CD4-positive, CD25-positive, alpha-beta regulatory T cell (primary cell): ENCODE results near the gene CAPN7. TPM values are rescaled to one million over a fixed set of nuclear protein-coding genes. Genes with fewer than 3 reads are reported as not detected.
A peak's percentile ranks its signal among the peaks of the same experiment; 100 is the strongest.

ENCODE experiments used
- ATAC-seq, 2 donors: fragments of 150-1000 bp; cut with Tn5 transposase; one replicate each; pipeline ENCODE4 v1.10.0; 2021; ENCODE audit warnings: low read depth in 2 of 2, moderate number of reproducible peaks in 2 of 2, moderate library complexity in 1 of 2
- DNase-seq, 3 donors: peaks; one replicate each; pipeline versions ENCODE4 v3.0.0 to v3.0.0-alpha.2; 2012 to 2022; ENCODE audit warnings: mixed read lengths in 1 of 3
- H3K27ac ChIP-seq: one replicate; pipeline ENCODE4 v1.7.0; 2013; ENCODE audit warnings: mild to moderate bottlenecking, low read length; ENCODE audit not compliant: insufficient read depth, poor library complexity, severe bottlenecking
- H3K27me3 ChIP-seq: one replicate; pipeline ENCODE4 v1.7.0; 2013; ENCODE audit warnings: low read length; ENCODE audit not compliant: control insufficient read depth, insufficient read depth
- H3K36me3 ChIP-seq: one replicate; pipeline ENCODE4 v1.7.0; 2013; ENCODE audit warnings: mild to moderate bottlenecking, low read length, moderate library complexity; ENCODE audit not compliant: control insufficient read depth, insufficient read depth
- H3K4me1 ChIP-seq: 2 replicates; pipeline ENCODE4 v1.7.0; 2013; ENCODE audit warnings: mild to moderate bottlenecking, low read length; ENCODE audit not compliant: insufficient read depth, control insufficient read depth, poor library complexity, severe bottlenecking
- H3K4me3 ChIP-seq: one replicate; pipeline ENCODE4 v1.7.0; 2013; ENCODE audit warnings: low read depth, mild to moderate bottlenecking, low read length, moderate library complexity
- H3K9me3 ChIP-seq, 2 experiments: 1 replicate in 1 of 2; 2 replicates in 1 of 2; pipeline ENCODE4 v1.7.0; 2013; ENCODE audit warnings: low read length in 2 of 2, mild to moderate bottlenecking in 1 of 2, moderate library complexity in 1 of 2; ENCODE audit not compliant: control insufficient read depth in 2 of 2
- H3K27ac Mint-ChIP-seq, 3 donors: one replicate each; pipeline ENCODE4 v1.8.0; 2020 to 2022; ENCODE audit warnings: mild to moderate bottlenecking in 3 of 3, mixed read lengths in 3 of 3, moderate library complexity in 2 of 3
- H3K27me3 Mint-ChIP-seq: one replicate; pipeline ENCODE4 v1.8.0; 2022; ENCODE audit warnings: mild to moderate bottlenecking, mixed read lengths
- H3K36me3 Mint-ChIP-seq: one replicate; pipeline ENCODE4 v1.8.0; 2020; ENCODE audit warnings: mixed read lengths
- H3K4me1 Mint-ChIP-seq, 4 donors: one replicate each; pipeline ENCODE4 v1.8.0; 2020 to 2022; ENCODE audit warnings: mixed read lengths in 4 of 4, mild to moderate bottlenecking in 1 of 4
- H3K4me3 Mint-ChIP-seq, 4 donors: one replicate each; pipeline ENCODE4 v1.8.0; 2020 to 2022; ENCODE audit warnings: mild to moderate bottlenecking in 4 of 4, mixed read lengths in 4 of 4, moderate library complexity in 3 of 4
- H3K9me3 Mint-ChIP-seq, 7 donors: one replicate each; pipeline ENCODE4 v1.8.0; 2020 to 2022; ENCODE audit warnings: mixed read lengths in 7 of 7, mild to moderate bottlenecking in 3 of 7, moderate library complexity in 2 of 7
- polyA plus RNA-seq, 4 donors: library from polyadenylated mRNA; unstranded; fragments of 300-500 nt; fragmentation: Illumina TruSeq; gene quantifications; one replicate each; pipeline ENCODE4 v1.2.3, GENCODE V29; 2021
- total RNA-seq: library from RNA; stranded (reverse); gene quantifications from one replicate; pipeline ENCODE4 v1.2.3, GENCODE V29; 2022

Gene CAPN7
- total and polyA plus RNA-seq, 5 donors from 2014 or later = 21.1 to 62.3 (median 21.7) TPM

GRCh38 chr3:15286022-15286421 lies 80.0 kb downstream of the CAPN7 start:
- H3K27ac Mint-ChIP-seq = peak overlapping the region in 2 of 3 donors; percentile 29 to 42
- peaks cover 48% of the 10 kb centered on the region for H3K4me1 ChIP-seq
- H3K36me3 Mint-ChIP-seq = peaks cover 22% of the 10 kb centered on the region

GRCh38 chr3:15287565-15288330 lies 81.7 kb downstream of the CAPN7 start:
- H3K27me3 ChIP-seq = no peaks in the 10 kb centered on the region
- Mint-ChIP-seq H3K9me3 (no peaks in the 10 kb centered on the region), H3K27ac (peak overlapping the region; percentile 90 to 97 (median 91)), H3K4me3 (no peak overlapping the region), H3K36me3 (peaks cover 17% of the 10 kb centered on the region), H3K4me1 (peaks cover 10 to 78% (median 58%) of the 10 kb centered on the region in 4 donors), H3K27me3 (no peaks in the 10 kb centered on the region)
- peaks cover 64% of the 10 kb centered on the region for H3K4me1 ChIP-seq
- H3K4me3 ChIP-seq = no peak overlapping the region
- DNase-seq (no peak), ATAC-seq (no peak)
- H3K9me3 ChIP-seq = no peaks in the 10 kb centered on the region
- H3K36me3 ChIP-seq = peaks cover 9% of the 10 kb centered on the region
- H3K27ac ChIP-seq = no peak overlapping the region

More at GRCh38 chr3:15286022-15286421, 80.0 kb downstream of the CAPN7 start:
- Histone ChIP-seq H3K9me3 (no peaks in the 10 kb centered on the region), H3K36me3 (peaks cover 9% of the 10 kb centered on the region), H3K27me3 (no peaks in the 10 kb centered on the region), H3K4me3 (no peak overlapping the region), H3K27ac (no peak overlapping the region)
- DNase-seq (no peak), ATAC-seq (no peak)
- Mint-ChIP-seq H3K4me1 (peaks cover 11 to 72% (median 46%) of the 10 kb centered on the region in 4 donors), H3K27me3 (no peaks in the 10 kb centered on the region), H3K4me3 (no peak overlapping the region), H3K9me3 (no peaks in the 10 kb centered on the region)

DNA sequence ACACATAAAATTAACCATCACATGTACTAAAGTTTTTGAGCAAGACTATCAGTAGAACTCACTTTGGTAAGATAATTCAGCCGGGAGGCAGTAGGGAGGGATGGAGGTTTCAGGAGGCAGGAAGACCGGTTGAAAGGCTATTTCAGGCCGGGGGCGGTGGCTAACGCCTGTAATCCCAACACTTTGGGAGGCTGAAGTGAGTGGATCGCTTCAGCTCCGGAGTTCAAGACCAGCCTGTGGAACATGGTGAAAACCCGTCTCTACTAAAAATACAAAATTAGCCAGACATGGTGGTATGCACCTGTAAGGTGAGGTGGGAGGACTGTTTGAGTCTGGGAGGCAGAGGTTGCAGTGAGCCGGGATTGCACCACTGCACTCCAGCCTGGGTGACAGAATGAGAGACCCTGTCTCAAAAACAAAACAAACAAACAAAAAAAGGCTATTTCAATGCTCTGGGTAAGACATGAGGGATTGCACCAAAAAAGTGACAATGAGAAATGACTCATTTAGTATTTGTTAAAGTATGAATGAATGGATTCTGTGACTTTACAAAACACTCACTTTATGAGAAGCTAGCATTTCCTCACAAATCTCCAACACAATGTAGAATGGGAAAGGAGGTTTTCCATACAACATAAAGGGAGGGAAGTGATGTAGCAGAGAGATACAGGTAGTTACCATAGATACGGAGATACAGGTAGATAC lies 82.4 kb downstream of the CAPN7 start:
- Histone ChIP-seq H3K4me1 (peaks cover 67% of the 10 kb centered on the region), H3K9me3 (no peaks in the 10 kb centered on the region), H3K27me3 (no peaks in the 10 kb centered on the region), H3K4me3 (peak overlapping the region; percentile 47), H3K27ac (peak overlapping the region; percentile 77), H3K36me3 (peaks cover 9% of the 10 kb centered on the region)
- Mint-ChIP-seq H3K9me3 (no peaks in the 10 kb centered on the region), H3K27ac (peak overlapping the region; percentile 90 to 97 (median 91)), H3K27me3 (no peaks in the 10 kb centered on the region), H3K36me3 (peaks cover 17% of the 10 kb centered on the region), H3K4me1 (peaks cover 10 to 80% (median 58%) of the 10 kb centered on the region in 4 donors), H3K4me3 (peak overlapping the region in 2 of 4 donors; percentile 21 to 53)
- ATAC-seq (no peak), DNase-seq (no peak)

- H3K4me1 ChIP-seq = peaks cover 60% of the 10 kb centered on the region
- peaks cover 13% of the 10 kb centered on the region for H3K36me3 Mint-ChIP-seq
- H3K9me3 ChIP-seq = no peaks in the 10 kb centered on the region
- ATAC-seq (no peak), DNase-seq (no peak)
- peak overlapping the region; percentile 15 to 78 (median 57) for H3K4me3 Mint-ChIP-seq
- no peaks in the 10 kb centered on the region for H3K27me3 Mint-ChIP-seq
- H3K27ac Mint-ChIP-seq = peak overlapping the region; percentile 90 to 97 (median 91)
- H3K4me3 ChIP-seq = no peak overlapping the region
- H3K9me3 Mint-ChIP-seq = peaks cover 0 to 2% (median 0%) of the 10 kb centered on the region in 7 donors
- peaks cover 5 to 78% (median 56%) of the 10 kb centered on the region in 4 donors for H3K4me1 Mint-ChIP-seq
- H3K27ac ChIP-seq = peak overlapping the region; percentile 77
- H3K36me3 ChIP-seq = peaks cover 9% of the 10 kb centered on the region
- H3K27me3 ChIP-seq = no peaks in the 10 kb centered on the region
Measured at GRCh38 chr3:15289661-15290060, 83.6 kb downstream of the CAPN7 start.

DNA sequence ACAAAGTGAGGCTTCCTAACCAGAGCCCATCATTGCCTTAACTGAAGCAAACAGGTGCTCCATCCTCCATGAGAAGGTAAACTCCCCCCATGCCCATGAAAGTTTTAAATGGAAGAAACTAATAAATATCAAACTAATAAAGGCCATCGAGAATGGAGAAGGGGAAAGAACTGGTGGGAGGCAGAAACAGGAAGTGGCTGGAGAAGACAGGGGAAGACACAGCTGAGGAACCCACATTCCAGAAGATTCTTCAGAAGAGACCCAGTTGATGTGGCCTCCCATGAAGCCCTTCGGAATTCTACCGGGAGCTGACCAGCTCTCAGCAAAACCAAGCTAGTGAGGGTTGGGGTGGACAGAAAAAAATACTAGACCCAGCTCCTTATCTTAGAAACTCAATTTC lies 84.7 kb downstream of the CAPN7 start:
- DNase-seq = no peak
- Histone ChIP-seq H3K27ac (peak overlapping the region; percentile 77), H3K27me3 (no peaks in the 10 kb centered on the region), H3K4me1 (peaks cover 60% of the 10 kb centered on the region), H3K36me3 (peaks cover 12% of the 10 kb centered on the region), H3K4me3 (peak overlapping the region; percentile 79), H3K9me3 (no peaks in the 10 kb centered on the region)
- Mint-ChIP-seq H3K27ac (peak overlapping the region; percentile 87 to 98 (median 97)), H3K4me1 (peaks cover 10 to 85% (median 58%) of the 10 kb centered on the region in 4 donors), H3K36me3 (peaks cover 15% of the 10 kb centered on the region), H3K9me3 (peaks cover 0 to 2% (median 0%) of the 10 kb centered on the region in 7 donors), H3K4me3 (peak overlapping the region in 3 of 4 donors; percentile 47 to 85 (median 83)), H3K27me3 (no peaks in the 10 kb centered on the region)
- ATAC-seq = no peak

DNA sequence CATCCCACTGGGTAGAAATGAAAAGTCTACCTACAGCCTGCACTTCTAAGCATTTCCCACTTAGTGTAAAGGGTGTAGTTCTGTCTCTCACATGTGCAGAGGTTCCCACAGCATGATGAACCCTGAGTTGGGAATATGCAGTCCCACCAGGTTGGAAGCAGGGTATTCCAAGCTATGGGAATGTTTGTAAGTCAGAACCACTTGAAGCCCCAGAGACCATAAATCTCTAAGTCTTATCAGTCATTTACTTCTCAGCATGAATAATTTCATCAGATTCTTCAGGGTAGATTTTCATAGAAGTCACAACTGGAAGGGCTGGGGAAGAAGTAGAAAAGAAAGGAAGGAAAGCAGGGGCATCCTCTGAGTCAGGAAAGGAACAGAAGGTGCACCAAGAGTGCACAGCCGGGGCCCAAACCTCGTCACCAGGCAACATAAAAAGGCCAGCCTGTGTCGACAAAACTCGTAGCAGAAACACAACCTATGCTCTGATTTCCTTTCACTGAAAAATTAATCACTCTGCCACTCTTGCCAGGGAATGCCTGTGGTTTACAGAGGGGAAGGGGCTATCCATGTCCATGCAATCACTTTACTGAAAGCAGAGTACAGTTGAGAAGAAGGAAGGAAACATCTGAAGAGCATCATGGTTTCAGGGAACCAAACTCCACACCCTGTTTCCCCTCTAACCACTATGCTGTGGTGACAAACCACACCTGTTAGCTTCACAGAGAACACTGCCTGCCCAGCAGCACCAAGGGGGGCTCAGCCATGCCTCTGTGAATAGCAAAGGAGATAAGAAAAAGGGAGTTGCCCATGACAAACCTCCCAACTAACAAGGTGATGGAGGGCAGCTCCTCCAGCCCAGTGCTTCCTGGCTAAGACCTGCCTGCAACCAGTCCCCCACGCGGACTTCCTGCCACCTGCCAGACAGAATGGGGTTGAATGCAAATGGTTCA lies 85.8 kb downstream of the CAPN7 start:
- DNase-seq (peak; percentile 41 to 88 (median 71)), ATAC-seq (peak; percentile 88 to 92)
- Histone ChIP-seq H3K4me3 (peak overlapping the region; percentile 79), H3K36me3 (peaks cover 15% of the 10 kb centered on the region), H3K9me3 (no peaks in the 10 kb centered on the region), H3K27me3 (no peaks in the 10 kb centered on the region), H3K27ac (peak overlapping the region; percentile 77), H3K4me1 (peaks cover 61% of the 10 kb centered on the region)
- no peaks in the 10 kb centered on the region for H3K27me3 Mint-ChIP-seq
- H3K27ac Mint-ChIP-seq = peak overlapping the region; percentile 93 to 98 (median 97)
- peaks cover 10 to 89% (median 63%) of the 10 kb centered on the region in 4 donors for H3K4me1 Mint-ChIP-seq
- H3K36me3 Mint-ChIP-seq = peaks cover 17% of the 10 kb centered on the region
- peak overlapping the region; percentile 69 to 85 (median 78) for H3K4me3 Mint-ChIP-seq
- peaks cover 0 to 2% (median 0%) of the 10 kb centered on the region in 7 donors for H3K9me3 Mint-ChIP-seq
